Measurements from ENCODE around the gene THSD4. TPM values are rescaled to one million over a fixed set of nuclear protein-coding genes. Genes with fewer than 3 reads are reported as not detected.

The THSD4 gene
- total and polyA plus RNA-seq, 2 of the 8 experiments (the other 6 are each of a cell fraction or from before 2014, with no cell fraction given) = 2.5 to 6.2 TPM

DNA sequence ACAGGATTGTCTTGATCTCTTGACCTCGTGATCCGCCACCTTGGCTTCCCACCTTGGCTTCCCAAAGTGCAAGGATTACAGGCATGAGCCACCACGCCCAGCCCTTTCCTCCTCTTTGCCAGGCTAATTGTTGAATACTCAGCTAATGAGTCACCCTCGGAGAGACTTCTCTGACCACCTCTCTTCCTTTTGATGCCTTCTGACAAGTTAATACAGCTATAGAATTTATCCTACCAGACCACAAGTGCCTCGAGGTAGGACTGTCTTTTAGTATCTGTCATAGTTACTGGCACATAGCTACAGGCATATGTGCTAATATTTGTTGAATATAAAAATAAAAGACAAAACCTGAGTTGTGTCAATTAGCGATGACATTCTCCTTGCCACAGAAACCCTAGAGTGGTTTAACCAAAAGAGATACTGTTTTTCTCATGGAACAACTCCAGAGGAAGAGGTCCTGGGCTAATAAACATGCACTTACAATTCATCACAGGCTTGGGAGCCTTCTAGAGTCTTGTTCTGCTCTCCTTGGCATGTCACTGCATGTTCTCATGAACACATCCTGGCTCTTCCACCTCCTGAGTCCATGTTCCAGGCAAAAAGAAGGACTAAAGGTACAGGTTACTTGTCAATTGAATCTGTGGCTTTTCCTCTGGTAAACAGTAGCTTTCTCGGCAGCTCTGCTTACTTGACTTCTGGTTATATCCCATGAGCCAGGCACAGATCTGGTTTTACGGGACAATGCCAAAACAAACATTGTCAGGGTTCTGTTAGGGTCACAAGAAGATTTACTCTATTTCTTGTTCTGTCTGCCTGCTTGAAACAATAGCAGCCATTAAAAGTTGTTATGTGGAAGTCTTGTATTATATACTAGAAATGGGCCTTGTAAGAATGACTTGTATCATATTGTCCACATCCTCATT is 332.3 kb downstream of the THSD4 start (continued):
- TF ChIP-seq, protein P1, sequence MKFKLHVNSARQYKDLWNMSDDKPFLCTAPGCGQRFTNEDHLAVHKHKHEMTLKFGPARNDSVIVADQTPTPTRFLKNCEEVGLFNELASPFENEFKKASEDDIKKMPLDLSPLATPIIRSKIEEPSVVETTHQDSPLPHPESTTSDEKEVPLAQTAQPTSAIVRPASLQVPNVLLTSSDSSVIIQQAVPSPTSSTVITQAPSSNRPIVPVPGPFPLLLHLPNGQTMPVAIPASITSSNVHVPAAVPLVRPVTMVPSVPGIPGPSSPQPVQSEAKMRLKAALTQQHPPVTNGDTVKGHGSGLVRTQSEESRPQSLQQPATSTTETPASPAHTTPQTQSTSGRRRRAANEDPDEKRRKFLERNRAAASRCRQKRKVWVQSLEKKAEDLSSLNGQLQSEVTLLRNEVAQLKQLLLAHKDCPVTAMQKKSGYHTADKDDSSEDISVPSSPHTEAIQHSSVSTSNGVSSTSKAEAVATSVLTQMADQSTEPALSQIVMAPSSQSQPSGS (IDR thresholded peaks at IDR 0.05; ENCODE audit: low read length) = no peak
- no peak for TF ChIP-seq BRCA1 (IDR thresholded peaks at IDR 0.05; ENCODE audit: low read depth, low read length)

Data from H1 (cell line).